SK-N-SH (cell line): Measurements from ENCODE around the gene PHKA2.

Experiments
- CHD2 ChIP-seq: fragments of 150-350 bp; IDR thresholded peaks from 2 replicates; pipeline ENCODE4 v1.6.1; 2018; ENCODE audit warnings: low read length; ENCODE audit not compliant: partially characterized antibody
- FOXJ3 ChIP-seq: sonication (generic); formaldehyde crosslinking; IDR thresholded peaks from 2 replicates; pipeline ENCODE4 v1.5.1; 2020; ENCODE audit warnings: mild to moderate bottlenecking, missing genetic modification reagents
- RCOR1 ChIP-seq: fragments of 150-350 bp; IDR thresholded peaks from 2 replicates; pipeline ENCODE4 v1.6.1; 2017; ENCODE audit warnings: antibody characterized with exemption, low read length
- TEAD4 ChIP-seq: IDR thresholded peaks from 2 replicates; pipeline ENCODE4 v1.4.0; 2012; ENCODE audit warnings: mild to moderate bottlenecking, borderline replicate concordance; ENCODE audit not compliant: insufficient read depth
- TF ChIP-seq, protein P1 (sequence below): fragments of 200-600 bp; sonication (generic); IDR thresholded peaks from 2 replicates; pipeline ENCODE4 v1.6.1; 2017; ENCODE audit warnings: antibody characterized with exemption, mild to moderate bottlenecking, moderate library complexity
- TF ChIP-seq, protein P2 (sequence below): fragments of 150-350 bp; IDR thresholded peaks from 2 replicates; pipeline ENCODE4 v1.6.1; 2016; ENCODE audit warnings: mild to moderate bottlenecking, low read depth, low read length

DNA sequence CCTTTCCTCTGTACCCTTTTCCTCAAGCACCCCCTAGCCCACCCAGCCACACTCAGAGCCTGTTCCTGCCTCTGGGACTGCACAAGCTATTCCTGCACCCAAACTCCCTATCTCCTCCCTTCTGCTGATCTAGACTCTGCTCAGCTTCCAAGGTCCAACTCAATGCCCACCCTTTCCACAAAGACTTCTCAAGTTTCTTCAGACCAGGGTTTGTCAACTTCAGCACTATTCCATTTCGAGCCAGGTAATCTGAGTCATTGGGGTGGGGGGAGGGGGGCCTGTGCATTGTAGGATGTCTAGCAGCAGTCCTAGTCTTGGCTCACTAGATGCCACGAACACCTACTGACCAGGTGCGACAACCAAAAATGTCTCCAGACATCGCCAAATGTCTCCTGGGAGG is 37.3 kb downstream of the PHKA2 start:
- TF ChIP-seq TEAD4 (no peak), FOXJ3 (CRISPR knock-in tag) (no peak), RCOR1 (no peak), CHD2 (no peak)
- TF ChIP-seq, protein P1, sequence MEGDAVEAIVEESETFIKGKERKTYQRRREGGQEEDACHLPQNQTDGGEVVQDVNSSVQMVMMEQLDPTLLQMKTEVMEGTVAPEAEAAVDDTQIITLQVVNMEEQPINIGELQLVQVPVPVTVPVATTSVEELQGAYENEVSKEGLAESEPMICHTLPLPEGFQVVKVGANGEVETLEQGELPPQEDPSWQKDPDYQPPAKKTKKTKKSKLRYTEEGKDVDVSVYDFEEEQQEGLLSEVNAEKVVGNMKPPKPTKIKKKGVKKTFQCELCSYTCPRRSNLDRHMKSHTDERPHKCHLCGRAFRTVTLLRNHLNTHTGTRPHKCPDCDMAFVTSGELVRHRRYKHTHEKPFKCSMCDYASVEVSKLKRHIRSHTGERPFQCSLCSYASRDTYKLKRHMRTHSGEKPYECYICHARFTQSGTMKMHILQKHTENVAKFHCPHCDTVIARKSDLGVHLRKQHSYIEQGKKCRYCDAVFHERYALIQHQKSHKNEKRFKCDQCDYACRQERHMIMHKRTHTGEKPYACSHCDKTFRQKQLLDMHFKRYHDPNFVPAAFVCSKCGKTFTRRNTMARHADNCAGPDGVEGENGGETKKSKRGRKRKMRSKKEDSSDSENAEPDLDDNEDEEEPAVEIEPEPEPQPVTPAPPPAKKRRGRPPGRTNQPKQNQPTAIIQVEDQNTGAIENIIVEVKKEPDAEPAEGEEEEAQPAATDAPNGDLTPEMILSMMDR: no peak
- TF ChIP-seq, protein P2, sequence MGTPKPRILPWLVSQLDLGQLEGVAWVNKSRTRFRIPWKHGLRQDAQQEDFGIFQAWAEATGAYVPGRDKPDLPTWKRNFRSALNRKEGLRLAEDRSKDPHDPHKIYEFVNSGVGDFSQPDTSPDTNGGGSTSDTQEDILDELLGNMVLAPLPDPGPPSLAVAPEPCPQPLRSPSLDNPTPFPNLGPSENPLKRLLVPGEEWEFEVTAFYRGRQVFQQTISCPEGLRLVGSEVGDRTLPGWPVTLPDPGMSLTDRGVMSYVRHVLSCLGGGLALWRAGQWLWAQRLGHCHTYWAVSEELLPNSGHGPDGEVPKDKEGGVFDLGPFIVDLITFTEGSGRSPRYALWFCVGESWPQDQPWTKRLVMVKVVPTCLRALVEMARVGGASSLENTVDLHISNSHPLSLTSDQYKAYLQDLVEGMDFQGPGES: no peak
